Nephron (organoid): ENCODE results near the gene ANO2.
A peak's percentile ranks its signal among the peaks of the same experiment; 100 is the strongest.

ENCODE experiments used
- H3K27ac Mint-ChIP-seq, 3 experiments: 2 replicates each; pipeline ENCODE4 v1.8.0; 2020; ENCODE audit warnings: mixed read lengths in 3 of 3, mild to moderate bottlenecking in 2 of 3, moderate library complexity in 1 of 3
- H3K27me3 Mint-ChIP-seq: 2 replicates; pipeline ENCODE4 v1.8.0; 2021; ENCODE audit warnings: low read depth, mild to moderate bottlenecking, moderate library complexity, mixed read lengths
- H3K36me3 Mint-ChIP-seq: 2 replicates; pipeline ENCODE4 v1.8.0; 2020; ENCODE audit warnings: low read depth, mixed read lengths
- H3K4me1 Mint-ChIP-seq: 2 replicates; pipeline ENCODE4 v1.8.0; 2020; ENCODE audit warnings: mixed read lengths
- H3K4me3 Mint-ChIP-seq, 3 experiments: 2 replicates each; pipeline ENCODE4 v1.8.0; 2020; ENCODE audit warnings: mild to moderate bottlenecking in 3 of 3, mixed read lengths in 3 of 3, moderate library complexity in 2 of 3
- H3K9me3 Mint-ChIP-seq: 2 replicates; pipeline ENCODE4 v1.8.0; 2020; ENCODE audit warnings: mixed read lengths
- TF ChIP-seq, protein P1 (sequence below), 3 experiments: fragments of 200-600 bp; sonication (generic); IDR thresholded peaks; one replicate each; pipeline ENCODE4 v1.5.0; 2021; ENCODE audit warnings: antibody characterized with exemption in 3 of 3; ENCODE audit not compliant: unreplicated experiment in 3 of 3

ANO2 gene

DNA sequence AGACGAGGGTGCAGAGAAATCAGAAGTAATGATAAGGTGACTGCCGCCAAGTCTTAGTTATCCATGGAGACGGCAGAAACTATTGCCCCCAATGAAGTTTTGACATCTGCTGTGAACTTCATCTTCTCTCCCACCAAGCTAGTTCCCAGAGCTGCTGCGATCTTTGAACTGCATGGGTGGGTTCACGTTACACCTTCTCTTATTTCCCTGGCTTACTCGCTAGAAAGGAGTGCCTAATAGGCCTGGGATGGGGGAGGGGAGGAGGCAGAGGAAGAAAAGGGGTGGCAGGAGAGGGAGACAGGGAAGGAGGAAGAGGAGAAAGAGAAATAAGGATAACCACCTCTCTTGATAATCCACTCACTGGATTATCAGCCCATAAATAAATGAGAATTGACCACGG lies 356.0 kb downstream of the ANO2 start:
- no peak overlapping the region for H3K4me3 Mint-ChIP-seq
- TF ChIP-seq, protein P1, sequence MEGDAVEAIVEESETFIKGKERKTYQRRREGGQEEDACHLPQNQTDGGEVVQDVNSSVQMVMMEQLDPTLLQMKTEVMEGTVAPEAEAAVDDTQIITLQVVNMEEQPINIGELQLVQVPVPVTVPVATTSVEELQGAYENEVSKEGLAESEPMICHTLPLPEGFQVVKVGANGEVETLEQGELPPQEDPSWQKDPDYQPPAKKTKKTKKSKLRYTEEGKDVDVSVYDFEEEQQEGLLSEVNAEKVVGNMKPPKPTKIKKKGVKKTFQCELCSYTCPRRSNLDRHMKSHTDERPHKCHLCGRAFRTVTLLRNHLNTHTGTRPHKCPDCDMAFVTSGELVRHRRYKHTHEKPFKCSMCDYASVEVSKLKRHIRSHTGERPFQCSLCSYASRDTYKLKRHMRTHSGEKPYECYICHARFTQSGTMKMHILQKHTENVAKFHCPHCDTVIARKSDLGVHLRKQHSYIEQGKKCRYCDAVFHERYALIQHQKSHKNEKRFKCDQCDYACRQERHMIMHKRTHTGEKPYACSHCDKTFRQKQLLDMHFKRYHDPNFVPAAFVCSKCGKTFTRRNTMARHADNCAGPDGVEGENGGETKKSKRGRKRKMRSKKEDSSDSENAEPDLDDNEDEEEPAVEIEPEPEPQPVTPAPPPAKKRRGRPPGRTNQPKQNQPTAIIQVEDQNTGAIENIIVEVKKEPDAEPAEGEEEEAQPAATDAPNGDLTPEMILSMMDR (IDR thresholded peaks at IDR 0.05; ENCODE audit: unreplicated experiment in 3 of 3): no peak
- no peaks in the 10 kb centered on the region for H3K36me3 Mint-ChIP-seq
- peaks cover 10% of the 10 kb centered on the region for H3K27me3 Mint-ChIP-seq
- no peaks in the 10 kb centered on the region for H3K9me3 Mint-ChIP-seq
- peak overlapping the region in 1 of 3 experiments; percentile 58 for H3K27ac Mint-ChIP-seq
- H3K4me1 Mint-ChIP-seq: peaks cover 46% of the 10 kb centered on the region

DNA sequence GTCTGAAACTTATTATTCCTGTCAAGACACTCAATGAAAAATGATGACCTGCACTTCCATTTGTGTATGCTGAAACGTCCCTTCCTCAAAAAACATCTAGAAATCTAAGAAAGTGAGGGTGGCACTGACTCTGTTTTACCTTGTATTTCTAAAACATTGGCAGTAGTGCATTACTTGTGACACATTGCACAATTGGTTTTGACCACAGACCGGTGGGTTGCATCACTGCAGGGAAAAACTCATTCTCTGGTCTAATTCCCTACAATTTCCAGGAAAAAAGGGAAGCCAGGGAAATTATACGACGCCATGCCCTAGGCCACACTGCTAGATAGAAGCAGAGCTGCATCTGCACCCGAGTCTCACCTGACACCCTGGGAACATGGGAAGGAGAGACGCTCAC lies 356.5 kb downstream of the ANO2 start:
- H3K36me3 Mint-ChIP-seq: no peaks in the 10 kb centered on the region
- H3K27me3 Mint-ChIP-seq: peaks cover 10% of the 10 kb centered on the region
- H3K4me1 Mint-ChIP-seq: peaks cover 46% of the 10 kb centered on the region
- H3K9me3 Mint-ChIP-seq: no peaks in the 10 kb centered on the region
- H3K27ac Mint-ChIP-seq: peak overlapping the region in 2 of 3 experiments; percentile 72 to 84
- TF ChIP-seq, protein P1 (IDR thresholded peaks at IDR 0.05; ENCODE audit: unreplicated experiment in 3 of 3): no peak
- H3K4me3 Mint-ChIP-seq: no peak overlapping the region

DNA sequence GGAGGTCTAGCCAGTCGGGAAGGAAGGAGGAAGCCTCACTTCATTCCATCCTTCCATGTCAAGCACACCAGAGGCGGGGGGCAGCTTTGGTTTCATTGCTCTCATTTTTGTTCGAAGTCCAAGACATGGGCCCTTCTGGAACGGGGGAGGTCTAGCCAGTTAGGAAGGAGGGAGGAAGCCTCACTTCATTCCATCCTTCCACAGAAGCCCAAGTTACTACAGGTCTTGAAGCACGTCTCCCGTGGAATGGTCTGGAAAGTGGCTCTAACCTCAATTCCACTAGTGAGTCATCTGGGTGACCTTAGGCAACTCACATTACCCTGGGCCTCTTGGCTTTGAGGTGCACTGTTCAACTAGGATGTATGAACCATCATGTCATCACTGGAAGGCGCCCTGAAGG lies 356.9 kb downstream of the ANO2 start:
- TF ChIP-seq, protein P1 (IDR thresholded peaks at IDR 0.05; ENCODE audit: unreplicated experiment in 3 of 3): no peak
- Mint-ChIP-seq H3K4me3 (peak overlapping the region in 1 of 3 experiments; percentile 6), H3K36me3 (no peaks in the 10 kb centered on the region), H3K27me3 (peaks cover 10% of the 10 kb centered on the region), H3K9me3 (no peaks in the 10 kb centered on the region), H3K27ac (peak overlapping the region; percentile 72 to 84 (median 77)), H3K4me1 (peaks cover 46% of the 10 kb centered on the region)

DNA sequence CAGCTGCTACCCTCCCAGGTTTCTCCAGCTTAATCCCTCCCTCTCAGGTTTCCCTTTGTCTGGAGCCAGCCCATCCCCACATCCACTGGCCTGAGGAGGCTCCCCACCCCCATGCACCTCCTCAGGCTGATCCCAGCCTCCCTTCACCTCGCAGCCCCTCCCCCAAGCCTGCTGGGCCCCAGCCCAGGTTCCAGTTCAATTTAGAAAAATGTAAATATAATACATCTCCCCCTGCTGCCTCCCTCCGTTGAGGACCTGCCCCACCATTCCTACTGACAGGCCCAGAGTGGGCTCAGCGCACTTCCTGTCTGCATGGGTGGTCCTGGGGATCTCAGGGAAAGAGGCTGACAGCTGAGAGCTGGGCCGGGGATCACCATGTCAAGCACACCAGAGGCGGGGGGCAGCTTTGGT lies 357.3 kb downstream of the ANO2 start:
- no peaks in the 10 kb centered on the region for H3K36me3 Mint-ChIP-seq
- H3K27ac Mint-ChIP-seq: peak overlapping the region; percentile 72 to 84 (median 77)
- no peaks in the 10 kb centered on the region for H3K9me3 Mint-ChIP-seq
- H3K4me1 Mint-ChIP-seq: peaks cover 50% of the 10 kb centered on the region
- TF ChIP-seq, protein P1 (IDR thresholded peaks at IDR 0.05; ENCODE audit: unreplicated experiment in 3 of 3): no peak
- H3K27me3 Mint-ChIP-seq: peaks cover 10% of the 10 kb centered on the region
- peak overlapping the region in 1 of 3 experiments; percentile 6 for H3K4me3 Mint-ChIP-seq

DNA sequence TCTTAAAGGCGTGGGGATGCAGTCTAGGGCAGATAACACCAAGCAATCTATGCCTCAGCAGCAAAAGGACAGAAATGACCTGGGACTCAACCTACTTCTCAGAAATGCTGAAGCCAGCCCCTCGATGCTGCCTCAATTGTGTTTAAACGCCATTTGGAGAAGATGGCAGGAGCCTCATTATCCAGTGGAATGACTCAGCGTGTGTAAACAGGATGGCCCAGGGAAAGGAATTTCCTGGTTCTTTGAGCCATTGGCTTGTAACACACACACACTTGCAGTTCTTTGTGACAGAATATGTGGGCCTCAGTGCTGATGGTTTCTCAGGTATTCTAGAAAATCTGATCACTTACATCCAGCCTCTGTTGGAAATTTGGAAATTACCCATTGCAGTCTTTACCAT lies 358.9 kb downstream of the ANO2 start:
- Mint-ChIP-seq H3K4me3 (no peak overlapping the region), H3K27me3 (peaks cover 10% of the 10 kb centered on the region), H3K4me1 (peaks cover 65% of the 10 kb centered on the region), H3K36me3 (no peaks in the 10 kb centered on the region), H3K27ac (no peak overlapping the region), H3K9me3 (no peaks in the 10 kb centered on the region)
- TF ChIP-seq, protein P1 (IDR thresholded peaks at IDR 0.05; ENCODE audit: unreplicated experiment in 3 of 3): no peak

DNA sequence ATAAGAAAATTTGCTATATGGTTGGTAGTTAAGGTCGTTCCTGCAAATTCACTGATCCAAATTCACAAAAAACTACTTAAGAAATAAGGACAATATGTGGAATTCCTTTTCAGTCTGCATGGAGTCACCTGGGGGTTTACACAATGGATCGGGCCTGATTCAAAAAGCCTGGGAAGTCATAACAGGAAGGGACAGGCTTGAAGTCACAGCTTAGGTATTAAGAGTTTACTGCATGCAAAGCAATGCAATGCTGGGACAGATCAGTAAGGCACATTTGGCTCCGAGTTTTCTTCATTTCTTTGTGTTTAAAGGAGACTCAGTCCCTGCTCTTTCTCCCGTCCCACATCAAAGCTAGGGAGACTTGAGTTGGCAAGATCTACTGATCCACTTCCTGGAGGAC lies 359.9 kb downstream of the ANO2 start:
- peaks cover 75% of the 10 kb centered on the region for H3K4me1 Mint-ChIP-seq
- H3K4me3 Mint-ChIP-seq: no peak overlapping the region
- H3K27me3 Mint-ChIP-seq: peaks cover 10% of the 10 kb centered on the region
- H3K36me3 Mint-ChIP-seq: no peaks in the 10 kb centered on the region
- TF ChIP-seq, protein P1 (IDR thresholded peaks at IDR 0.05; ENCODE audit: unreplicated experiment in 3 of 3): no peak
- peak overlapping the region in 2 of 3 experiments; percentile 19 to 39 for H3K27ac Mint-ChIP-seq
- H3K9me3 Mint-ChIP-seq: no peaks in the 10 kb centered on the region
